ENCODE data around the gene OR1Q1.

Gene OR1Q1

GRCh38 chr9:122642226-122642625, 27.7 kb downstream of the OR1Q1 start:
- no peak for FAIRE-seq
- no peak for DNase-seq (ENCODE audit: insufficient read length, low spot score)
- TF ChIP-seq POU2F2 (IDR thresholded peaks at IDR 0.05; ENCODE audit: low read depth, low read length) = no peak
- no peak for TF ChIP-seq SPI1 (IDR thresholded peaks at IDR 0.05; ENCODE audit: low read depth, low read length)
- no peak for TF ChIP-seq POLR2AphosphoS5 (IDR thresholded peaks at IDR 0.05; ENCODE audit: low read depth, low read length)
- TF ChIP-seq POLR2A (IDR thresholded peaks at IDR 0.05; ENCODE audit: low read depth, low read length) = no peak
- TF ChIP-seq PAX5 (IDR thresholded peaks at IDR 0.05; ENCODE audit: insufficient read depth, low read length, severe bottlenecking) = no peak
- TF ChIP-seq TAF1 (IDR thresholded peaks at IDR 0.05; ENCODE audit: low read depth, low read length) = no peak

- FAIRE-seq (no peak), DNase-seq (ENCODE audit: insufficient read length, low spot score) (no peak)
- TF ChIP-seq POLR2AphosphoS5 (IDR thresholded peaks at IDR 0.05; ENCODE audit: low read depth, low read length) (no peak), POU2F2 (IDR thresholded peaks at IDR 0.05; ENCODE audit: low read depth, low read length) (no peak), SPI1 (IDR thresholded peaks at IDR 0.05; ENCODE audit: low read depth, low read length) (no peak), POLR2A (IDR thresholded peaks at IDR 0.05; ENCODE audit: low read depth, low read length) (no peak), PAX5 (IDR thresholded peaks at IDR 0.05; ENCODE audit: insufficient read depth, low read length, severe bottlenecking) (no peak), TAF1 (IDR thresholded peaks at IDR 0.05; ENCODE audit: low read depth, low read length) (no peak)
Measured at GRCh38 chr9:122656378-122656777, 41.8 kb downstream of the OR1Q1 start.

DNA sequence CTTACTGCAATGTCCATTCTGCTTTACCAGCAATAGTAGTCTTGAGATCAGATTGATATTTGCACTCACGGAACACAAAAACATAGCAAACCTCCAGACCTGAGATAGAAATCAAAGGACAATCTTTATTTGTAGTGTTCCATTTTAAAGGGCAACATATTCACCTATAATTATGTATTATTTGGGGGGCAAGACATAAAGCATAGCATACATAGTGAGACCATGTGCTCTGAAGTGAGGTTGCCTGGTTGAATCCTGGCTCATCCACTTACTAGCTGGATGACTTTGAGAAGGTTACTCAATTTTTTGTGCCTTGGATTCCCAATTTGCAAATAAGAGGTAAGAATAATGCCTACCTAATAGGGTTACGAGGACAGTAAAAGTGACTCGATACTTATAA, 43.0 kb downstream of the OR1Q1 start, which contains the start of gene OR1B1:
Gene OR1B1, minus strand, starts transcription at position 101 of the 400 bp plus-strand sequence.
- no peak for FAIRE-seq
- TF ChIP-seq POLR2A (IDR thresholded peaks at IDR 0.05; ENCODE audit: low read depth, low read length) (no peak), PAX5 (IDR thresholded peaks at IDR 0.05; ENCODE audit: insufficient read depth, low read length, severe bottlenecking) (no peak), SPI1 (IDR thresholded peaks at IDR 0.05; ENCODE audit: low read depth, low read length) (no peak), TAF1 (IDR thresholded peaks at IDR 0.05; ENCODE audit: low read depth, low read length) (no peak), POLR2AphosphoS5 (IDR thresholded peaks at IDR 0.05; ENCODE audit: low read depth, low read length) (no peak), POU2F2 (IDR thresholded peaks at IDR 0.05; ENCODE audit: low read depth, low read length) (no peak)
- no peak for DNase-seq (ENCODE audit: insufficient read length, low spot score)

GRCh38 chr9:122661416-122661815, 46.9 kb downstream of the OR1Q1 start, which contains the start of gene OR1L1:
TSS of gene OR1L1 (plus strand) at chr9:122661716. CDS start at chr9:122661716, 0 bp downstream.
- no peak for DNase-seq (ENCODE audit: insufficient read length, low spot score)
- FAIRE-seq = no peak
- TF ChIP-seq PAX5 (IDR thresholded peaks at IDR 0.05; ENCODE audit: insufficient read depth, low read length, severe bottlenecking) (no peak), POLR2AphosphoS5 (IDR thresholded peaks at IDR 0.05; ENCODE audit: low read depth, low read length) (no peak), POLR2A (IDR thresholded peaks at IDR 0.05; ENCODE audit: low read depth, low read length) (no peak), TAF1 (IDR thresholded peaks at IDR 0.05; ENCODE audit: low read depth, low read length) (no peak), SPI1 (IDR thresholded peaks at IDR 0.05; ENCODE audit: low read depth, low read length) (no peak), POU2F2 (IDR thresholded peaks at IDR 0.05; ENCODE audit: low read depth, low read length) (no peak)

Measured in GM12891 (cell line).